GM21381 (cell line): ENCODE results near the gene PLEKHG7.
"Not testable (repeated sequence)": the region's sequence is repeated elsewhere in the genome, so short reads cannot be mapped to it uniquely, and the experiment has no call there.

ENCODE experiments used
- ATAC-seq: cut with Tn5 transposase; IDR thresholded peaks from one replicate; pipeline ENCODE4 v1.9.1; 2021; ENCODE audit warnings: mild to moderate bottlenecking, moderate library complexity; ENCODE audit not compliant: unreplicated experiment

Gene PLEKHG7

GRCh38 chr12:92745856-92746550, 43.2 kb downstream of the PLEKHG7 start:
- no peak for ATAC-seq

GRCh38 chr12:92747151-92747550, 44.4 kb downstream of the PLEKHG7 start:
- ATAC-seq, result no peak

GRCh38 chr12:92749691-92750090, 46.9 kb downstream of the PLEKHG7 start:
- not testable (repeated sequence) for ATAC-seq

- no peak for ATAC-seq
Measured at GRCh38 chr12:92753976-92754885, 51.4 kb downstream of the PLEKHG7 start.

- no peak for ATAC-seq
Measured at GRCh38 chr12:92756898-92757596, 54.3 kb downstream of the PLEKHG7 start.

DNA sequence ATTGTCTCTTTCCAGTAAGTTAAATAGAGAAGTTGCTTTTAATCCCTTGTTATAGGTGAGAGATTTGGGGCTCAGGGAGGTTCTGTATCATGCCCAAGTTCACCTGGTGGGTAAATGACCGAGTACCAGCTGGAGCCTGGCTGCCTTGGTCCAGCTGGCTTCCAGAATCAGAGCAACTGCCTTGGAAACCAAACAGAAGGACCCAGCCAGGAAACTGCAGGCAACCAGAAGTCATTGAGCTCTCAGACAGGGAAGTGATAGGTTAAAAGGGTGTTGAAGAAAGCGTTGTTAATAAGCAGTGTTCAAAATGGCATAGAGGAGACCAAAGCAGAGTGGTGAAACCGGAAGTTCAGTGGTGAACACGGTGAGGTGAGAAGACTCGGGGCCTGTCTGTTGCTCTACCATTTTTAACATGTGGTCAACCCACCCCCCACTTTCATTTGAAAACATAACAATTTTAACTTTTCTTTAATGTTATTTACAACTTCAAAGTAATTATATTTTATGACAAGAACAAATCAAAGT, 54.9 kb downstream of the PLEKHG7 start:
- no peak for ATAC-seq

GRCh38 chr12:92759634-92760268, 57.0 kb downstream of the PLEKHG7 start:
- ATAC-seq, result no peak

- no peak for ATAC-seq
Measured at GRCh38 chr12:92762773-92763172, 60.0 kb downstream of the PLEKHG7 start.

DNA sequence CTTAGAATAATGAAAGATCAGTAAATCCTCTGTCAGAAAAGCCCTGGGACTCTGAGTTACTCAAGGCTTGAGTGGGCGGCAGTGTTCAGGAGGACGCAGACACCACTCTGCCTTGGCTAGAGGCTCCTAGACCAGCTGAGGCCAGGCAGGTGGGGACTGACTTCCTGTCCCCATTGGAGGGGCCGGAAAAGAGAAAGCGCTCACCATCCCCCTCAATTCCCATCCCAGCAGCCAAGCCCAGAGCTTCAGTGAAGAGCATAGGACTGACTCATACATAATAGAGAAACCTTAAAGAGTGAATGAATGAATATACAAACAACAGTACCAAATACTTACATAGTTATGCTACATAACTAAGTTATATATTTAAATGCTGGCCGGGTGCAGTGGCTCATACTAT, 62.0 kb downstream of the PLEKHG7 start:
- no peak for ATAC-seq

- no peak for ATAC-seq
Measured at GRCh38 chr12:92765871-92766270, 63.1 kb downstream of the PLEKHG7 start.

DNA sequence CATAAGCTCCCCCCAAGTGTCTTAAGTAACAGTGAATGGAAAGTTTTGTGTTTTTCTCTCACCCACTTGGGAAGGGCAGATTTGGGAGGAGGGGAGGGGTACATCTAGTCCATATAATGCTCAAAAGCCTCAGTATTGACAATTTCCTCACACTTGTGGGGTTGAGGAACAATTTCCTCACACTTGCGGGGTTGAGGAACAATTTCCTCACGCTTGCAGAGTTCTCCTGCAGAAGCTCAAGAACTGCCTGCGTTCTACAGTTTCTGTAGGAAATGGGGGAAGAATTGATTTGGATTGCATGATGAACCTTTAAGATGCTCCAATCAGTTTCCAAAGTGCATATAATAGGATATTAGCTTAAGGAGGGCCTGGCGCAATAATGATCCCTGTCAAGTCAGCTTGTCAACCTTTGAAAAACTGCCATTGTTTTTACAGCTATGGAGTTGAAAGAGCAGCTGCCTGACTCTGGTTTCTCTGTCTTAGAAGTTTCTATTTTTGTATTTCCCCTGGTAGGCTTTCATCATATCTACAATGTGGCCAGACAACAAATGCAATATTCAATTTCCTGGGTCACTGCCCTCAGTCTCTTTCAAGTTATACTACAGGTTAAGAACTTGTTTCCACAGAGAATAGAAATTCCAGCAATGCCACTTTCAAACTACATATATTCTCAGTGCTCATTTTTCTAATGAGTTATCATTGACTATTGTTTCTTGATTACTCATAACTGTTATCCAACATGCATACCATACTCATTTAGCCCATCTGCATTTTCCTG, 66.5 kb downstream of the PLEKHG7 start:
- ATAC-seq, result peak; percentile 89

GRCh38 chr12:92771001-92771400, 68.2 kb downstream of the PLEKHG7 start:
- ATAC-seq, result no peak

GRCh38 chr12:92775416-92775815, 72.6 kb downstream of the PLEKHG7 start:
- no peak for ATAC-seq

DNA sequence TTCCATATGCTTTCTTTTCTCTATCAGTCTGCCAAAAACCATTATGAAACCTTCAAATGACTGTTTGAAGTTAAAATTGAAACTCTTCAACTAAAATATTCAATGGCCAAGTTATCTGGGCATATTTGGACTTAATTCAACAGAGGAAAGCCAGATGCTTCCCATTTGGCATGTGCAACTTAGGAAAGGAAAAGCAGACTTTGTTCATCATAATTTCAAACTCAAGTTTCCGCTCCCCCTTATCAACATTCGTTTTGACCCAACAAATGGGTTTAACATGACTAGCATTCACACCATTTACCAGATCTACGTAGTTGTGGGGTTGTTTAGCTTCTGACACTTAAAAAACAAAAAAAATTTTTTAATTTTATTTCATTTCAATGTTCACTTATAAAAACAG, 75.7 kb downstream of the PLEKHG7 start:
- no peak for ATAC-seq

DNA sequence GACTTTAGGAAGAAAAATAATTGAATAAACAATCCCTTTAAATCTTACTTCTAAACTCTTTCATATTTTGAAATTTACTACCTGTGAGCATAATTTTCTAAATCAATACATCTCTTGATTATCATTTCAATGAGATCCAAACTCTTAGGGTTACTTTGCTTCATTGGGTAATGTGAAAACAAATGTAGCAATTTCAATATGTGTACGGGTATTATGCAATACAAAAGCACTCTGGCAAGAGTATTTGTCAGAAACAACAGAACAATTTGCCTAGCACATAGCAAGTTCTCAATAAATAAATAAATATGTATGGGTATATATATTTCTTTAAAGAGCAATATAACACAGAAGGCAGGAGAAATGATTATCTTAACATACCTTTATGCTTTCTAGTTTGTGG, 77.1 kb downstream of the PLEKHG7 start:
- no peak for ATAC-seq

DNA sequence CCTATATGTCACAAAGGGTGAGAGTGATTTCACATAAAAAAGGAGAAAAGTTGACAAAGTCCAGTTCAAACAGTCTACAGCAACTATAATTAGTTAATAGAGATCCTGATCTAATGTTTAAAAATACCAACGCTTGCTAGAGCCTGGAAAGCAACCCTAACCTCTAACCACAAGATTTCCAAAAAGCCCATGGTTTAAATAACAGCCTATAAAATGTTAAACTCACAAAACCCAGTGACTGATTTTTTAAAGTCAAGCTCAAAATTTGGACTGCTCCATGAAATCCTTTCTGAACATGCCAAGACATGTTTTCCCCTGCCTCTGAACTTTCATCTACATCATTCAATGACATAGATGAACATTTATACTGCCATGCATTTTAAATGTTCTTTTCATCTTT, 81.6 kb downstream of the PLEKHG7 start:
- ATAC-seq, result no peak

GRCh38 chr12:92784797-92785562, 82.2 kb downstream of the PLEKHG7 start:
- peak; percentile 96 for ATAC-seq

- ATAC-seq, result no peak
Measured at GRCh38 chr12:92785563-92785950, 82.8 kb downstream of the PLEKHG7 start.

GRCh38 chr12:92786045-92786444, 83.3 kb downstream of the PLEKHG7 start:
- ATAC-seq, result no peak
